Keratinocyte (primary cell): ENCODE results near the gene ACTN3. TPM values are rescaled to one million over a fixed set of nuclear protein-coding genes. Genes with fewer than 3 reads are reported as not detected.
"Not testable (repeated sequence)": the region's sequence is repeated elsewhere in the genome, so short reads cannot be mapped to it uniquely, and the experiment has no call there.

Experiments used
- DNase-seq: peaks from one replicate; pipeline ENCODE4 v3.0.0-alpha.2; 2011; ENCODE audit warnings: low read depth, missing footprints, low spot score
- FAIRE-seq: peaks from 2 replicates; lab custom pipeline; 2011; peaks lifted over from hg19 to GRCh38; lab: Jason Lieb, UNC
- H2AFZ ChIP-seq: 2 replicates; pipeline ENCODE4 v1.6.0; 2012; ENCODE audit warnings: low read length, control low read depth, inconsistent platforms; ENCODE audit not compliant: control insufficient read depth
- H3K27ac ChIP-seq: 2 replicates; pipeline ENCODE4 v1.5.1; 2011; ENCODE audit warnings: low read length; ENCODE audit not compliant: control insufficient read depth, insufficient read depth
- H3K27me3 ChIP-seq: 3 replicates; pipeline ENCODE4 v1.6.0; 2011; ENCODE audit warnings: low read length; ENCODE audit not compliant: control insufficient read depth, insufficient read depth; ENCODE audit errors: extremely low read depth
- H3K36me3 ChIP-seq, 2 experiments: 2 replicates in 1 of 2; 3 replicates in 1 of 2; pipeline ENCODE4 v1.5.1; 2011; ENCODE audit warnings: low read length in 2 of 2, mild to moderate bottlenecking in 1 of 2; ENCODE audit not compliant: control insufficient read depth in 2 of 2, insufficient read depth in 2 of 2; ENCODE audit errors: extremely low read depth in 1 of 2
- H3K4me1 ChIP-seq: 3 replicates; pipeline ENCODE4 v1.5.1; 2011; ENCODE audit warnings: low read length; ENCODE audit not compliant: control insufficient read depth, insufficient read depth; ENCODE audit errors: extremely low read depth
- H3K4me2 ChIP-seq: 3 replicates; pipeline ENCODE4 v1.6.0; 2011; ENCODE audit warnings: low read depth, low read length; ENCODE audit not compliant: control insufficient read depth, insufficient read depth; ENCODE audit errors: extremely low read depth
- H3K4me3 ChIP-seq, 3 experiments: fragments of 200-600 bp in 1 of 3; sonication (generic) in 1 of 3; 2 replicates in 2 of 3; 3 replicates in 1 of 3; pipeline ENCODE4 v1.5.1; 2011 to 2016; ENCODE audit warnings: low read length in 3 of 3, mild to moderate bottlenecking in 3 of 3, control low read depth in 2 of 3, inconsistent platforms in 1 of 3, low read depth in 1 of 3, mixed read lengths in 1 of 3, mixed run types in 1 of 3, moderate library complexity in 1 of 3; ENCODE audit not compliant: control insufficient read depth in 2 of 3, insufficient read depth in 2 of 3; ENCODE audit errors: extremely low read depth in 1 of 3
- H3K79me2 ChIP-seq: 2 replicates; pipeline ENCODE4 v1.6.0; 2012; ENCODE audit warnings: low read length; ENCODE audit not compliant: control insufficient read depth, insufficient read depth
- H3K9ac ChIP-seq: 3 replicates; pipeline ENCODE4 v1.6.0; 2011; ENCODE audit warnings: low read length; ENCODE audit not compliant: control insufficient read depth, insufficient read depth; ENCODE audit errors: extremely low read depth
- H3K9me1 ChIP-seq: 3 replicates; pipeline ENCODE4 v1.6.0; 2011; ENCODE audit warnings: low read length; ENCODE audit not compliant: control insufficient read depth, insufficient read depth; ENCODE audit errors: extremely low read depth
- H3K9me3 ChIP-seq: 2 replicates; pipeline ENCODE4 v1.5.1; 2012; ENCODE audit warnings: low read depth, low read length; ENCODE audit not compliant: control insufficient read depth
- H4K20me1 ChIP-seq: 3 replicates; pipeline ENCODE4 v1.6.0; 2011; ENCODE audit warnings: low read length; ENCODE audit not compliant: control insufficient read depth, insufficient read depth; ENCODE audit errors: extremely low read depth
- EZH2 ChIP-seq: IDR thresholded peaks from one replicate; pipeline ENCODE4 v1.6.1; 2012; ENCODE audit warnings: inconsistent platforms, mild to moderate bottlenecking, low read length, moderate library complexity
- dilution Hi-C: fragments of 300-500 bp; cut with MboI; formaldehyde crosslinking; loops from one replicate; pipeline ENCODE4 v1.7.0; 2020; ENCODE audit warnings: low sequenced_read_pairs; ENCODE audit not compliant: extremely low pct_ligation_motif_present
- polyA plus RNA-seq, 5 experiments: library from polyadenylated mRNA; depleted of rRNA in 3 of 5; stranded (reverse) in 3 of 5; stranded (forward) in 1 of 5; unstranded in 1 of 5; fragments of >200 nt; gene quantifications; 1 replicate in 1 of 5; 2 replicates in 3 of 5; 3 replicates in 1 of 5; pipeline versions ENCODE4 v1.2.1 to v1.2.3, GENCODE V29; 2011 to 2012; ENCODE audit warnings: missing spikeins in 2 of 5, low read depth in 1 of 5, low replicate concordance in 1 of 5
- TF ChIP-seq, protein P1 (sequence below), 3 experiments: IDR thresholded peaks in 1 of 3; conservative IDR thresholded peaks in 1 of 3; optimal IDR thresholded peaks in 1 of 3; 2 replicates in 2 of 3; 3 replicates in 1 of 3; pipeline versions ENCODE3 to v1.5.1; 2011; ENCODE audit warnings: low read length in 3 of 3, mild to moderate bottlenecking in 3 of 3, moderate library complexity in 2 of 3, control low read depth in 1 of 3, inconsistent platforms in 1 of 3; ENCODE audit not compliant: insufficient read depth in 2 of 3; ENCODE audit errors: extremely low read depth in 1 of 3

The ACTN3 gene
- polyA plus RNA-seq, 1 donor (not counting 4 experiments of a cell fraction or from before 2014, with no cell fraction given): not detected

GRCh38 chr11:66580803-66581202 is 34.1 kb downstream of the ACTN3 start:
- Histone ChIP-seq H3K9me1 (no peaks in the 10 kb centered on the region), H3K9me3 (no peaks in the 10 kb centered on the region), H2AFZ (no peak overlapping the region), H3K79me2 (no peaks in the 10 kb centered on the region), H4K20me1 (no peaks in the 10 kb centered on the region), H3K27ac (no peak overlapping the region), H3K4me1 (no peaks in the 10 kb centered on the region), H3K4me2 (no peak overlapping the region), H3K36me3 (no peaks in the 10 kb centered on the region), H3K9ac (no peak overlapping the region), H3K4me3 (no peak overlapping the region), H3K27me3 (no peaks in the 10 kb centered on the region)
- dilution Hi-C loops: no loop called here
- TF ChIP-seq, protein P1, sequence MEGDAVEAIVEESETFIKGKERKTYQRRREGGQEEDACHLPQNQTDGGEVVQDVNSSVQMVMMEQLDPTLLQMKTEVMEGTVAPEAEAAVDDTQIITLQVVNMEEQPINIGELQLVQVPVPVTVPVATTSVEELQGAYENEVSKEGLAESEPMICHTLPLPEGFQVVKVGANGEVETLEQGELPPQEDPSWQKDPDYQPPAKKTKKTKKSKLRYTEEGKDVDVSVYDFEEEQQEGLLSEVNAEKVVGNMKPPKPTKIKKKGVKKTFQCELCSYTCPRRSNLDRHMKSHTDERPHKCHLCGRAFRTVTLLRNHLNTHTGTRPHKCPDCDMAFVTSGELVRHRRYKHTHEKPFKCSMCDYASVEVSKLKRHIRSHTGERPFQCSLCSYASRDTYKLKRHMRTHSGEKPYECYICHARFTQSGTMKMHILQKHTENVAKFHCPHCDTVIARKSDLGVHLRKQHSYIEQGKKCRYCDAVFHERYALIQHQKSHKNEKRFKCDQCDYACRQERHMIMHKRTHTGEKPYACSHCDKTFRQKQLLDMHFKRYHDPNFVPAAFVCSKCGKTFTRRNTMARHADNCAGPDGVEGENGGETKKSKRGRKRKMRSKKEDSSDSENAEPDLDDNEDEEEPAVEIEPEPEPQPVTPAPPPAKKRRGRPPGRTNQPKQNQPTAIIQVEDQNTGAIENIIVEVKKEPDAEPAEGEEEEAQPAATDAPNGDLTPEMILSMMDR (optimal IDR thresholded peaks at IDR 0.05 in 1 of 3, IDR thresholded peaks at IDR 0.05 in 1 of 3, conservative IDR thresholded peaks at IDR 0.05 in 1 of 3; ENCODE audit: extremely low read depth in 1 of 3, insufficient read depth in 2 of 3, low read length in 3 of 3): no peak
- no peak for TF ChIP-seq EZH2
- DNase-seq: no peak
- FAIRE-seq: no peak

DNA sequence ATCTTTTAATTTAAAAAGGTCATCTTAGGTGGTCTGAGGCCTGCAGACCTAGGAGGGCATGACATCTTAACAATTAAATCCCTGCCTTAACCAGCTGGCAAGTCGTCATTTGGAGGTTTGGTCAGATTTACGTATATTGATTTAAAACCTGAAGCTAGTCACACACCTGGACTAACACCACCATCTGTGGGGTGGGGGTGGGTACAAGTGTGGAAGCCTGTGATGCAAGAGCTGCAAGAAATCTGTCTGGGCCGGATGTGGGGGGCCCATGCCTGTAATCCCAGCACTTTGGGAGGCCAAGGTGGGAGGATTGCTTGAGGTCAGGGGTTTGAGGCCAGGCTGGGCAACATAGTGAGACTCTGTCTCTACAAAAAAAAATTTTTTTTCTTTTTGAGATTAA is 34.6 kb downstream of the ACTN3 start:
- DNase-seq (no peak), FAIRE-seq (no peak)
- Histone ChIP-seq H3K9me1 (no peaks in the 10 kb centered on the region), H3K9me3 (no peaks in the 10 kb centered on the region), H3K4me2 (no peak overlapping the region), H3K27ac (no peak overlapping the region), H3K27me3 (no peaks in the 10 kb centered on the region), H3K9ac (no peak overlapping the region), H3K4me1 (no peaks in the 10 kb centered on the region), H4K20me1 (no peaks in the 10 kb centered on the region), H3K79me2 (no peaks in the 10 kb centered on the region), H3K4me3 (no peak overlapping the region), H2AFZ (no peak overlapping the region), H3K36me3 (no peaks in the 10 kb centered on the region)
- TF ChIP-seq EZH2: no peak
- TF ChIP-seq, protein P1 (optimal IDR thresholded peaks at IDR 0.05 in 1 of 3, IDR thresholded peaks at IDR 0.05 in 1 of 3, conservative IDR thresholded peaks at IDR 0.05 in 1 of 3; ENCODE audit: extremely low read depth in 1 of 3, insufficient read depth in 2 of 3, low read length in 3 of 3): no peak
- dilution Hi-C loops: no loop called here

DNA sequence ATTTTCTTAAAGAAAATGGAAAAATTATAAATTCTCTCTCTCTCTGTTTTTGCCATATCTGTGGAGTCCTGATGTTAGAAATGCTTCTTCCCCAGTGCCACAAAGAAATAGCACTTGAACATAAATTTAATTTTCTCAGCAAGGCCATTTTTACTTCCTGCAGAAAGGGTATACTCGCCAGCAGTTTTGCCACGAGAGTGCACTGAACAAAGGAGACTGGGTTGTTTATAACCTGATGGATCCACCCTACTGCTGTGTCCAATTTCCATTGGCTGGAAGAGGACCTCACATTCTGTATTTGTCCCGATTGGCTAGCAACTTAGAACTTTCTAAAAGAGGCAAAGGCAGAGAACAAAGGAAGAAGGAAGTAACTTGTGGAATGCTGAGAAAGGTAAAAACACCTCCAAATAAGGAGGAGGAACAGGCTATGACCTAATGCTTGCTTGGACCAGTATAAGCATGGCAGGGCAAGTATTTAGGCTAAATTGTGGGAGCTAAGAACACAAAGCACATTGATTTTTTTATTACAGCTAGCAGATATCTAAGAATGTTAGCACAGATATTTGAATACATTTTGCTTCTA is 36.0 kb downstream of the ACTN3 start:
- DNase-seq, H2AFZ ChIP-seq, H3K4me3 ChIP-seq, H3K36me3 ChIP-seq, H3K9ac ChIP-seq, FAIRE-seq, H3K27me3 ChIP-seq, H3K4me1 ChIP-seq, dilution Hi-C loops, H3K4me2 ChIP-seq, H3K79me2 ChIP-seq, H3K27ac ChIP-seq, H3K9me3 ChIP-seq, H4K20me1 ChIP-seq, H3K9me1 ChIP-seq: not testable (repeated sequence)

GRCh38 chr11:66585447-66585846 is 38.7 kb downstream of the ACTN3 start:
- not testable (repeated sequence) for FAIRE-seq

More at GRCh38 chr11:66585447-66585846, 38.7 kb downstream of the ACTN3 start:
- H2AFZ ChIP-seq, H3K79me2 ChIP-seq, dilution Hi-C loops, H4K20me1 ChIP-seq, H3K4me1 ChIP-seq, H3K27ac ChIP-seq, H3K27me3 ChIP-seq, H3K9me3 ChIP-seq, H3K4me3 ChIP-seq, H3K9ac ChIP-seq, H3K9me1 ChIP-seq, H3K36me3 ChIP-seq, DNase-seq, H3K4me2 ChIP-seq: not testable (repeated sequence)
